Common myeloid progenitor, CD34-positive (primary cell): ENCODE data around the gene CIDEC.
"Not testable (repeated sequence)": the region's sequence is repeated elsewhere in the genome, so short reads cannot be mapped to it uniquely, and the experiment has no call there.

Experiments
- CTCF ChIA-PET: fragments of 350-600 bp; sonication (Branson Sonifier 250); formaldehyde crosslinking; loops from one replicate; lab custom pipeline; 2021; ENCODE audit warnings: antibody characterized with exemption; lab: Charles Lee
- POLR2A ChIA-PET: fragments of 350-600 bp; sonication (Branson Sonifier 250); formaldehyde crosslinking; loops from one replicate; lab custom pipeline; 2021; ENCODE audit warnings: antibody characterized with exemption; lab: Charles Lee
- DNase-seq, 3 donors: peaks; one replicate each; pipeline versions ENCODE4 v3.0.0 to v3.0.0-alpha.2; 2013
- H3K27ac ChIP-seq, 2 experiments: 1 replicate in 1 of 2; 2 replicates in 1 of 2; pipeline ENCODE4 v1.7.0; 2013; ENCODE audit warnings: inconsistent platforms in 2 of 2, low read length in 2 of 2, mild to moderate bottlenecking in 2 of 2, low read depth in 1 of 2, moderate library complexity in 1 of 2; ENCODE audit not compliant: severe bottlenecking in 2 of 2, insufficient read depth in 1 of 2, poor library complexity in 1 of 2
- H3K27me3 ChIP-seq, 5 experiments: replicated peaks in 2 of 5; 1 replicate in 3 of 5; 2 replicates in 2 of 5; pipeline versions ENCODE4 v1.6.1 to v1.7.0; 2013; ENCODE audit warnings: low read length in 4 of 5, mild to moderate bottlenecking in 2 of 5, moderate library complexity in 2 of 5, inconsistent platforms in 1 of 5; ENCODE audit not compliant: insufficient read depth in 5 of 5, control insufficient read depth in 4 of 5
- H3K36me3 ChIP-seq, 4 experiments: 1 replicate in 2 of 4; 2 replicates in 2 of 4; pipeline versions ENCODE4 v1.6.1 to v1.7.0; 2013; ENCODE audit warnings: low read length in 3 of 4, control low read depth in 1 of 4, mild to moderate bottlenecking in 1 of 4; ENCODE audit not compliant: control insufficient read depth in 4 of 4, insufficient read depth in 4 of 4
- H3K4me1 ChIP-seq, 4 experiments: 1 replicate in 3 of 4; 2 replicates in 1 of 4; pipeline versions ENCODE4 v1.6.1 to v1.7.1; 2013; ENCODE audit warnings: low read length in 3 of 4, mild to moderate bottlenecking in 3 of 4, control low read depth in 1 of 4, inconsistent platforms in 1 of 4, moderate library complexity in 1 of 4; ENCODE audit not compliant: control insufficient read depth in 4 of 4, insufficient read depth in 4 of 4; ENCODE audit errors: control extremely low read depth in 1 of 4
- H3K4me3 ChIP-seq, 7 experiments: 1 replicate in 4 of 7; 2 replicates in 3 of 7; pipeline versions ENCODE4 v1.5.1 to v1.7.0; 2013; ENCODE audit warnings: mild to moderate bottlenecking in 7 of 7, low read length in 6 of 7, moderate library complexity in 6 of 7, inconsistent platforms in 2 of 7, low read depth in 2 of 7, control low read depth in 1 of 7; ENCODE audit not compliant: insufficient read depth in 4 of 7, control insufficient read depth in 1 of 7; ENCODE audit errors: extremely low read depth in 1 of 7
- H3K9me3 ChIP-seq, 5 experiments: 1 replicate in 4 of 5; 2 replicates in 1 of 5; pipeline versions ENCODE4 v1.6.1 to v1.7.1; 2013; ENCODE audit warnings: low read length in 4 of 5, mild to moderate bottlenecking in 2 of 5, inconsistent platforms in 1 of 5, low read depth in 1 of 5, moderate library complexity in 1 of 5; ENCODE audit not compliant: control insufficient read depth in 4 of 5, insufficient read depth in 2 of 5; ENCODE audit errors: control extremely low read depth in 1 of 5
- WGBS: methylation state at CpG from one replicate; pipeline ENCODE4 v1.1.5; 2013; ENCODE audit not compliant: insufficient coverage; 5-methylcytosine and 5-hydroxymethylcytosine counted together

CIDEC gene

DNA sequence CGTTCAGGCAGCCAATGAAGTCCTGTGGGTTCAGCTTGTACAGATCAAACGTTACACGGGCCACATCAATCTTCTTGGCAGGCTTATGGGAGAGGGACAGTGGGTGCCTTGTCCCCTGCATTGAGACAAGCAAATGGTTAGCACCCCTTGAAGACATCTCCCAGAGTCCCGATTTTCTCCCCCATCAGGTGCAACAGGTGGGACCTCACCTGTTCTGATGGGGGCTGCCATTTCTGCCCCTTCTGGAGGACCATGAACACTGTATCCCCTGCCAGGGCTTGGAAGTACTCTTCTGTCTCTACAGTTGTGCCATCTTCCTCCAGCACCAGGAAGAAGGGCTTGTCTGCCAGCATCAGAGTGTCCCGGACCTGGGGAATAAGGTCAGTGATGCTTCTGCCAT lies 10.1 kb downstream of the CIDEC start:
- WGBS = 96% methylated on average over 5 of the region's 5 CpGs
- H3K4me3 ChIP-seq = no peak overlapping the region
- H3K27ac ChIP-seq = no peak overlapping the region
- no peak for DNase-seq
- H3K9me3 ChIP-seq = no peaks in the 10 kb centered on the region
- no peaks in the 10 kb centered on the region for H3K27me3 ChIP-seq
- ChIA-PET POLR2A (no interaction called here), CTCF (no interaction called here)
- H3K36me3 ChIP-seq = no peaks in the 10 kb centered on the region
- peaks cover 0 to 4% (median 0%) of the 10 kb centered on the region in 4 experiments for H3K4me1 ChIP-seq

DNA sequence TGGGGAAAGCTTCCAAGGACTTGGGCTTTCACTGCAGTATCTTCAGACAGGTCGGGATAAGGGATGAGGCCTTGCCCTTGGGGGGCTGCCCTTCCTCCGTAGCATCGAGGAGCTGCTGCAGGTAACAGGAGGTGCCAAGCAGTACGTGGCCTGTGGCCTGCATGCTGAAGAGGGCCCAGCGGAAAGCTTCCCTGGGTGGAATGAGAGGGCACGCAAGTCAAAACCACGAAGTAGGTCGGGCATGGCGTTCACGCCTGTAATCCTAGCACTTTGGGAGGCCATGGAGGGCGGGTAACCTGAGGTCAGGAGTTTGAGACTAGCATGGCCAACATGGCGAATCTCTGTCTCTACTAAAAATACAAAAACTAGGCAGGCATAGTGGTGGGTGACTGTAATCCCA lies 12.9 kb downstream of the CIDEC start:
- Histone ChIP-seq H3K36me3 (no peaks in the 10 kb centered on the region), H3K9me3 (no peaks in the 10 kb centered on the region), H3K27ac (no peak overlapping the region), H3K4me1 (peaks cover 0 to 11% (median 4%) of the 10 kb centered on the region in 4 experiments), H3K4me3 (no peak overlapping the region), H3K27me3 (no peaks in the 10 kb centered on the region)
- 98% methylated on average over 12 of the region's 12 CpGs for WGBS
- ChIA-PET CTCF (interaction anchor here (1.9 kb wide), 1 partner anchor 46 kb away, joined by 7 read pairs; no protein-coding TSS in a partner anchor), POLR2A (interaction anchor here (1.0 kb wide), 1 partner anchor 22 kb away, joined by 3 read pairs; no protein-coding TSS in a partner anchor)
- no peak for DNase-seq

DNA sequence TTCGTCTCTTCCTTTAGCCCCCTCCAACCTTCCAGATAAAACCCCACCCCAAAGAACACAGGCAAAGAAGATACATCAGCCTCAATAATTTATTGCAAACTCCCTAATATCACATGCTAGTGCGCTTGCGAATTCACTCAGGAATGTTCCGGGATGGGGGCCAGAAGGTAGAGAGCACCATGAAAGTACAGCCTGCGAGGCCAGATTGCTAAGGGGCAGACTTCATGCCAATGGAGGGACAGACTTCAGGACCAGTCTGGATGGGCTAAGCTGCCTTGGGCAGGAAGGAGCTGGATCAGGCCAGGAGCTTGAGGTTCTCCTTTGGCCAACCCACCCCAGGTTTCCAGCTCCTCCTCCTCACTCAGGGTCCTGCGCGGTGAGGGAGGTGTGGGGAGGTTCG lies 13.4 kb downstream of the CIDEC start:
- CTCF ChIA-PET = interaction anchor here (0.7 to 1.9 kb wide), 2 partner anchors 42 to 47 kb away, joined by 3 to 7 read pairs; no protein-coding TSS in a partner anchor
- POLR2A ChIA-PET = no interaction called here

DNA sequence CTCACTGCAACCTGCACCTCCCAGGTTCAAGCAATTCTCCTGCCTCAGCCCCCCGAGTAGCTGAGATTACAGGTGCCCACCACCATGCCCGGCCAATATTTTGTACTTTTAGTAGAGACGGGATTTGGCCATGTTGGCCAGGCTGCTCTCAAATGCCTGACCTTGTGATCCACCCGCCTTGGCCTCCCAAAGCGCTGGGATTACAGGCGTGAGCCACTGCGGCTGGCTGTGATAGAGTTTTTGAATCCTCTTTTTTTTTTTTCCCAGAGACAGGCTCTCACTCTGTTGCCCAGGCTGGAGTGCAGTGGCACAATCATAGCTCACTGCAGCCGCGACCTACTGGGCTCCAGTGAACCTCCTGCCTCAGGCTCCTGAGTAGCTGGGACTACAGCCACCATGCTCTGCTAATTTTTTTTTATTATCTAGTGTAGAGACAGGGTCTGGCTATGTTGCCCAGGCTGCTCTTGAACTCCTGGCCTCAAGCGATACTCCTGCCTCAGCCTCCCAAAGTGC lies 14.9 kb downstream of the CIDEC start:
- not testable (repeated sequence) for H3K36me3 ChIP-seq, DNase-seq, H3K27ac ChIP-seq, H3K4me3 ChIP-seq, H3K9me3 ChIP-seq, H3K27me3 ChIP-seq
- H3K4me1 ChIP-seq = peaks cover 0 to 11% (median 6%) of the 10 kb centered on the region in 4 experiments
- CTCF ChIA-PET = interaction anchor here (1.0 to 1.3 kb wide), 3 partner anchors 15 to 42 kb away, joined by 3 read pairs; partner anchors contain the start of gene CIDEC
- POLR2A ChIA-PET = interaction anchor here (0.7 kb wide), 1 partner anchor 114 kb away, joined by 3 read pairs; no protein-coding TSS in a partner anchor
- 98% methylated on average over 7 of the region's 10 CpGs for WGBS

More for the DNA sequence above, 13.4 kb downstream of the CIDEC start:
- no peak for DNase-seq
- 100% methylated on average over 7 of the region's 8 CpGs for WGBS
- no peak overlapping the region for H3K4me3 ChIP-seq
- no peak overlapping the region for H3K27ac ChIP-seq
- H3K4me1 ChIP-seq = peaks cover 0 to 11% (median 7%) of the 10 kb centered on the region in 4 experiments
- no peaks in the 10 kb centered on the region for H3K9me3 ChIP-seq
- H3K27me3 ChIP-seq = no peaks in the 10 kb centered on the region
- no peaks in the 10 kb centered on the region for H3K36me3 ChIP-seq

- 96% methylated on average over 11 of the region's 16 CpGs for WGBS
- DNase-seq = no peak
- ChIA-PET POLR2A (no interaction called here), CTCF (interaction anchor here (0.8 to 1.9 kb wide), 8 partner anchors 10 to 82 kb away, joined by 3 to 4 read pairs (median 3); partner anchors contain the start of gene CIDEC)
- H3K4me3 ChIP-seq = no peak overlapping the region
- H3K27me3 ChIP-seq = no peaks in the 10 kb centered on the region
- H3K27ac ChIP-seq = no peak overlapping the region
- peaks cover 0 to 11% (median 6%) of the 10 kb centered on the region in 4 experiments for H3K4me1 ChIP-seq
- no peaks in the 10 kb centered on the region for H3K36me3 ChIP-seq
- no peaks in the 10 kb centered on the region for H3K9me3 ChIP-seq
These were observed 15.7 kb downstream of the CIDEC start for GRCh38 chr3:9864200-9864927.

DNA sequence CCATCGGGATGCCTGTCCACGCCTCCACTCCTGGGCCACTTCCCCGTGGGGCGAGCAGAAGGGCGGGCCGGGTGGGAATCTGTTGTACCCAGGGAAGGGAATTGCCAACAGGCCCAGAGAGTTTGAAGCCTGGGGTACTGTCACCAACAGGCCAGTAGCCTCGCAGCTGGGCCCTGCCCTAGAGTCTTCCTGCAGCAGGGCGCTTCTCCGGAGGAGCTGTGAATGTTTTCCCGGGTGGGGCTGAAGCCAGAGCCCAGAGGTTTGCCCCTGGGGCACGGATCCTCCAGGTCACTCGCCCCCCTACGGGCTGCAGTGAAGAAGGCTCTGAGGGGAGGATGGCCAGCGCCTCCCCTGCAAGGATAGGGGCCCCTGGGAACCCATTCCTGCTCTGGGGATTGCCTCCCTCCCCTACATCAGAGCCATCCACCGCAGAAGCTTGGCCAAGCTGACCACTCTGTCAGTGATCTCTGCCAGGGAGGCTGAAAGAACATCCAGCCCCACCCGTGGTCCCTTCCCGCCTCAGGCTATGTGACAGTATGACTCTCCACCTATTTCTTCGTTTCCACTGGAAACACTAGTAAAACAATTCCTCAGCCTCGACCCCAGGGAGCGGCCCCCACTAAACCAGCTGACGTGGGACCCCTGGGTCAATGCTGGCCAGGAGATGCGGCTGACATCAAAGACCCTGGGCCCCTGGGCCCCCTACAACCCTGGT lies 16.8 kb downstream of the CIDEC start:
- 83% methylated on average over 21 of the region's 22 CpGs for WGBS

More for the DNA sequence above, 16.8 kb downstream of the CIDEC start:
- Histone ChIP-seq H3K9me3 (no peaks in the 10 kb centered on the region), H3K27ac (no peak overlapping the region), H3K36me3 (no peaks in the 10 kb centered on the region), H3K4me1 (peaks cover 0 to 11% (median 6%) of the 10 kb centered on the region in 4 experiments), H3K4me3 (peak overlapping the region in 3 of 7 experiments; percentile 17 to 57 (median 19)), H3K27me3 (no peaks in the 10 kb centered on the region)
- ChIA-PET CTCF (interaction anchor here (1.9 kb wide), 1 partner anchor 28 kb away, joined by 4 read pairs; no protein-coding TSS in a partner anchor), POLR2A (no interaction called here)
- DNase-seq = no peak
